K562 (cell line): Measurements from ENCODE around the gene ZNF705A. TPM values are rescaled to one million over a fixed set of nuclear protein-coding genes. Genes with fewer than 3 reads are reported as not detected.

Experiments used
- CREB3L1 ChIP-seq: fragments of 450-650 bp; IDR thresholded peaks from 2 replicates; pipeline ENCODE4 v1.6.1; 2014; ENCODE audit warnings: low read depth, mild to moderate bottlenecking, moderate library complexity, borderline replicate concordance
- GABPB2 ChIP-seq: fragments of 250-450 bp; sonication (Bioruptor Pico); conservative IDR thresholded peaks from 2 replicates; pipeline ENCODE4 v1.5.1; 2021; ENCODE audit warnings: mild to moderate bottlenecking
- MAFG ChIP-seq: fragments of 450-650 bp; conservative IDR thresholded peaks from 2 replicates; pipeline ENCODE4 v1.6.1; 2016; ENCODE audit warnings: missing genetic modification characterization, missing compliant biosample characterization
- MAFK ChIP-seq: IDR thresholded peaks from 2 replicates; pipeline ENCODE4 v1.6.1; 2011; ENCODE audit warnings: low read length, improper control_type of control experiment
- PKNOX1 ChIP-seq: fragments of 450-650 bp; IDR thresholded peaks from 2 replicates; pipeline ENCODE4 v1.6.1; 2016
- RAD51 ChIP-seq: fragments of 450-650 bp; IDR thresholded peaks from 2 replicates; pipeline ENCODE4 v1.7.1; 2016; ENCODE audit warnings: low read depth, mild to moderate bottlenecking, borderline replicate concordance
- SMARCA4 ChIP-seq: fragments of 450-650 bp; IDR thresholded peaks from 2 replicates; pipeline ENCODE4 v1.6.1; 2016
- SPI1 ChIP-seq: IDR thresholded peaks from 2 replicates; pipeline ENCODE4 v1.6.1; 2011; ENCODE audit warnings: low read depth, low read length, control low read depth, borderline replicate concordance
- THRB ChIP-seq: fragments of 450-650 bp; formaldehyde crosslinking; conservative IDR thresholded peaks from 2 replicates; pipeline ENCODE4 v1.4.0; 2022; ENCODE audit warnings: mild to moderate bottlenecking, missing genetic modification characterization
- ZNF586 ChIP-seq: fragments of 450-650 bp; formaldehyde crosslinking; conservative IDR thresholded peaks from 2 replicates; pipeline ENCODE4 v1.4.0; 2020; ENCODE audit warnings: mild to moderate bottlenecking, moderate library complexity
- polyA plus RNA-seq, 8 experiments: library from polyadenylated mRNA; depleted of rRNA in 4 of 8; stranded (reverse) in 5 of 8; unstranded in 3 of 8; fragments of >200 nt; fragmentation: Nextera tagmentation in 2 of 8; fragmentation: Illumina TruSeq in 1 of 8; extraction: Ambion mirVana in 2 of 8; extraction: Trizol in 1 of 8; gene quantifications; 2 replicates each; pipeline versions ENCODE4 v1.2.1 to v1.2.3, GENCODE V29; 2011 to 2014; ENCODE audit warnings: inconsistent platforms in 1 of 8, missing spikeins in 1 of 8
- total RNA-seq, 7 experiments: library from RNA; depleted of rRNA in 6 of 7; stranded (reverse); fragments of >200 nt in 6 of 7; fragmentation: Illumina TruSeq in 2 of 7; extraction: Trizol in 2 of 7; gene quantifications; 2 replicates each; pipeline versions ENCODE4 v1.2.1 to v1.2.3, GENCODE V29; 2011 to 2021; ENCODE audit warnings: low replicate concordance in 1 of 7

Gene ZNF705A
- total and polyA plus RNA-seq, 9 of the 15 experiments (the other 6 are each of a cell fraction or from before 2014, with no cell fraction given): not detected

- no peak for TF ChIP-seq CREB3L1
- TF ChIP-seq GABPB2 (CRISPR knock-in tag): no peak
- no peak for TF ChIP-seq THRB (CRISPR knock-in tag)
- peak; percentile 68 for TF ChIP-seq MAFG (tag)
- TF ChIP-seq RAD51: no peak
- TF ChIP-seq PKNOX1: peak; percentile 51; the same call in 1 of the 2 replicates
- peak; percentile 80 for TF ChIP-seq MAFK
- TF ChIP-seq ZNF586 (CRISPR knock-in tag): no peak
- TF ChIP-seq SPI1: peak; percentile 91
- TF ChIP-seq SMARCA4: peak; percentile 53; the same call in 1 of the 2 replicates
Measured at GRCh38 chr12:8156845-8157244, at the start of gene ZNF705A (continued).
